ENCODE measurements around the gene PRELP. TPM values are rescaled to one million over a fixed set of nuclear protein-coding genes. Genes with fewer than 3 reads are reported as not detected.

PRELP gene
- under 0.01 TPM in 1 of 2 replicates, not detected in the other for total RNA-seq (2012; rRNA removed)

GRCh38 chr1:203475012-203475981 is at the start of gene PRELP:
PRELP (plus strand) TSS chr1:203475806; CDS start chr1:203483185, 7,379 bp downstream.
- Histone ChIP-seq H3K4me1 (ENCODE audit: control insufficient read depth, insufficient read depth, low read length) (peaks cover 12% of the 10 kb centered on the region), H3K27me3 (ENCODE audit: control insufficient read depth, insufficient read depth, low read length) (peaks cover 34% of the 10 kb centered on the region), H3K9ac (ENCODE audit: low read depth, low read length) (no peak within 1 kb of the TSS), H3K36me3 (ENCODE audit: insufficient read depth, low read length) (no peaks in the 10 kb centered on the region), H3K9me3 (replicated peaks; ENCODE audit: low read length) (no peaks in the 10 kb centered on the region), H3K4me3 (ENCODE audit: low read length) (no peak within 1 kb of the TSS), H3K4me2 (ENCODE audit: low read length) (no peak within 1 kb of the TSS)

- Histone ChIP-seq H3K4me3 (ENCODE audit: low read length) (no peak overlapping the region), H3K27me3 (ENCODE audit: control insufficient read depth, insufficient read depth, low read length) (peaks cover 78% of the 10 kb centered on the region), H3K9me3 (replicated peaks; ENCODE audit: low read length) (no peaks in the 10 kb centered on the region), H3K4me1 (ENCODE audit: control insufficient read depth, insufficient read depth, low read length) (no peaks in the 10 kb centered on the region), H3K36me3 (ENCODE audit: insufficient read depth, low read length) (no peaks in the 10 kb centered on the region), H3K9ac (ENCODE audit: low read depth, low read length) (no peak overlapping the region), H3K4me2 (ENCODE audit: low read length) (no peak overlapping the region)
Observed at GRCh38 chr1:203426366-203426765, 49.2 kb upstream of the PRELP start.

- no peak overlapping the region for H3K4me3 ChIP-seq (ENCODE audit: low read length)
- H3K4me1 ChIP-seq (ENCODE audit: control insufficient read depth, insufficient read depth, low read length) = no peaks in the 10 kb centered on the region
- no peaks in the 10 kb centered on the region for H3K9me3 ChIP-seq (replicated peaks; ENCODE audit: low read length)
- no peak overlapping the region for H3K9ac ChIP-seq (ENCODE audit: low read depth, low read length)
- no peaks in the 10 kb centered on the region for H3K36me3 ChIP-seq (ENCODE audit: insufficient read depth, low read length)
- H3K4me2 ChIP-seq (ENCODE audit: low read length) = no peak overlapping the region
- peaks cover 79% of the 10 kb centered on the region for H3K27me3 ChIP-seq (ENCODE audit: control insufficient read depth, insufficient read depth, low read length)
Observed at GRCh38 chr1:203426870-203427269, 48.7 kb upstream of the PRELP start.

GRCh38 chr1:203427451-203427850 is 48.2 kb upstream of the PRELP start:
- Histone ChIP-seq H3K9me3 (replicated peaks; ENCODE audit: low read length) (no peaks in the 10 kb centered on the region), H3K4me2 (ENCODE audit: low read length) (no peak overlapping the region), H3K9ac (ENCODE audit: low read depth, low read length) (no peak overlapping the region), H3K4me1 (ENCODE audit: control insufficient read depth, insufficient read depth, low read length) (no peaks in the 10 kb centered on the region), H3K4me3 (ENCODE audit: low read length) (no peak overlapping the region), H3K36me3 (ENCODE audit: insufficient read depth, low read length) (no peaks in the 10 kb centered on the region), H3K27me3 (ENCODE audit: control insufficient read depth, insufficient read depth, low read length) (peaks cover 80% of the 10 kb centered on the region)

GRCh38 chr1:203428981-203429599 is 46.5 kb upstream of the PRELP start:
- H3K9ac ChIP-seq (ENCODE audit: low read depth, low read length) = no peak overlapping the region
- H3K4me1 ChIP-seq (ENCODE audit: control insufficient read depth, insufficient read depth, low read length) = no peaks in the 10 kb centered on the region
- H3K4me3 ChIP-seq (ENCODE audit: low read length) = no peak overlapping the region
- peaks cover 86% of the 10 kb centered on the region for H3K27me3 ChIP-seq (ENCODE audit: control insufficient read depth, insufficient read depth, low read length)
- no peaks in the 10 kb centered on the region for H3K36me3 ChIP-seq (ENCODE audit: insufficient read depth, low read length)
- no peaks in the 10 kb centered on the region for H3K9me3 ChIP-seq (replicated peaks; ENCODE audit: low read length)
- no peak overlapping the region for H3K4me2 ChIP-seq (ENCODE audit: low read length)

- no peak overlapping the region for H3K9ac ChIP-seq (ENCODE audit: low read depth, low read length)
- no peaks in the 10 kb centered on the region for H3K9me3 ChIP-seq (replicated peaks; ENCODE audit: low read length)
- H3K4me2 ChIP-seq (ENCODE audit: low read length) = no peak overlapping the region
- no peaks in the 10 kb centered on the region for H3K4me1 ChIP-seq (ENCODE audit: control insufficient read depth, insufficient read depth, low read length)
- no peaks in the 10 kb centered on the region for H3K36me3 ChIP-seq (ENCODE audit: insufficient read depth, low read length)
- H3K27me3 ChIP-seq (ENCODE audit: control insufficient read depth, insufficient read depth, low read length) = peaks cover 58% of the 10 kb centered on the region
- no peak overlapping the region for H3K4me3 ChIP-seq (ENCODE audit: low read length)
Observed at GRCh38 chr1:203435615-203436014, 40.0 kb upstream of the PRELP start.

- H3K4me3 ChIP-seq (ENCODE audit: low read length) = no peak overlapping the region
- no peaks in the 10 kb centered on the region for H3K36me3 ChIP-seq (ENCODE audit: insufficient read depth, low read length)
- H3K4me2 ChIP-seq (ENCODE audit: low read length) = no peak overlapping the region
- H3K4me1 ChIP-seq (ENCODE audit: control insufficient read depth, insufficient read depth, low read length) = no peaks in the 10 kb centered on the region
- no peaks in the 10 kb centered on the region for H3K9me3 ChIP-seq (replicated peaks; ENCODE audit: low read length)
- H3K27me3 ChIP-seq (ENCODE audit: control insufficient read depth, insufficient read depth, low read length) = peaks cover 63% of the 10 kb centered on the region
- no peak overlapping the region for H3K9ac ChIP-seq (ENCODE audit: low read depth, low read length)
Observed at GRCh38 chr1:203437696-203438315, 37.8 kb upstream of the PRELP start.

GRCh38 chr1:203439131-203439730 is 36.4 kb upstream of the PRELP start:
- Histone ChIP-seq H3K27me3 (ENCODE audit: control insufficient read depth, insufficient read depth, low read length) (peaks cover 63% of the 10 kb centered on the region), H3K4me1 (ENCODE audit: control insufficient read depth, insufficient read depth, low read length) (no peaks in the 10 kb centered on the region), H3K9ac (ENCODE audit: low read depth, low read length) (no peak overlapping the region), H3K4me2 (ENCODE audit: low read length) (no peak overlapping the region), H3K36me3 (ENCODE audit: insufficient read depth, low read length) (no peaks in the 10 kb centered on the region), H3K4me3 (ENCODE audit: low read length) (no peak overlapping the region), H3K9me3 (replicated peaks; ENCODE audit: low read length) (no peaks in the 10 kb centered on the region)

GRCh38 chr1:203440771-203441170 is 34.8 kb upstream of the PRELP start:
- no peak overlapping the region for H3K4me3 ChIP-seq (ENCODE audit: low read length)
- H3K4me2 ChIP-seq (ENCODE audit: low read length) = no peak overlapping the region
- H3K9ac ChIP-seq (ENCODE audit: low read depth, low read length) = no peak overlapping the region
- H3K9me3 ChIP-seq (replicated peaks; ENCODE audit: low read length) = peaks cover 4% of the 10 kb centered on the region
- no peaks in the 10 kb centered on the region for H3K4me1 ChIP-seq (ENCODE audit: control insufficient read depth, insufficient read depth, low read length)
- no peaks in the 10 kb centered on the region for H3K36me3 ChIP-seq (ENCODE audit: insufficient read depth, low read length)
- peaks cover 70% of the 10 kb centered on the region for H3K27me3 ChIP-seq (ENCODE audit: control insufficient read depth, insufficient read depth, low read length)

GRCh38 chr1:203441766-203442165 is 33.8 kb upstream of the PRELP start:
- peaks cover 80% of the 10 kb centered on the region for H3K27me3 ChIP-seq (ENCODE audit: control insufficient read depth, insufficient read depth, low read length)
- no peaks in the 10 kb centered on the region for H3K4me1 ChIP-seq (ENCODE audit: control insufficient read depth, insufficient read depth, low read length)
- H3K4me2 ChIP-seq (ENCODE audit: low read length) = no peak overlapping the region
- peaks cover 4% of the 10 kb centered on the region for H3K9me3 ChIP-seq (replicated peaks; ENCODE audit: low read length)
- no peak overlapping the region for H3K9ac ChIP-seq (ENCODE audit: low read depth, low read length)
- no peaks in the 10 kb centered on the region for H3K36me3 ChIP-seq (ENCODE audit: insufficient read depth, low read length)
- H3K4me3 ChIP-seq (ENCODE audit: low read length) = no peak overlapping the region

- Histone ChIP-seq H3K4me2 (ENCODE audit: low read length) (no peak overlapping the region), H3K9ac (ENCODE audit: low read depth, low read length) (no peak overlapping the region), H3K27me3 (ENCODE audit: control insufficient read depth, insufficient read depth, low read length) (peaks cover 86% of the 10 kb centered on the region), H3K36me3 (ENCODE audit: insufficient read depth, low read length) (no peaks in the 10 kb centered on the region), H3K4me3 (ENCODE audit: low read length) (no peak overlapping the region), H3K9me3 (replicated peaks; ENCODE audit: low read length) (peaks cover 4% of the 10 kb centered on the region), H3K4me1 (ENCODE audit: control insufficient read depth, insufficient read depth, low read length) (no peaks in the 10 kb centered on the region)
Observed at GRCh38 chr1:203442821-203443220, 32.8 kb upstream of the PRELP start.

Measured in skeletal muscle satellite cell (primary cell).